HG02981 (cell line): Measurements from ENCODE around the gene AAMDC.
A peak's percentile ranks its signal among the peaks of the same experiment; 100 is the strongest.

Source experiments
- ATAC-seq: cut with Tn5 transposase; IDR thresholded peaks from one replicate; pipeline ENCODE4 v1.9.1; 2021; ENCODE audit warnings: mild to moderate bottlenecking, moderate library complexity; ENCODE audit not compliant: unreplicated experiment

Gene AAMDC

GRCh38 chr11:77820565-77821348 is at the start of gene AAMDC, which contains the start of gene RSF1:
Gene AAMDC, plus strand, starts transcription at chr11:77821144. Its CDS starts 21,353 bp downstream, at chr11:77842497.
Gene RSF1, minus strand, starts transcription at chr11:77820722. Its CDS starts 8 bp downstream, at chr11:77820714.
- ATAC-seq, result peak; percentile 87

GRCh38 chr11:77775936-77776335 is 45.0 kb upstream of the AAMDC start:
- ATAC-seq, result no peak

GRCh38 chr11:77776455-77776854 is 44.5 kb upstream of the AAMDC start:
- no peak for ATAC-seq

GRCh38 chr11:77778118-77778517 is 42.8 kb upstream of the AAMDC start:
- no peak for ATAC-seq

DNA sequence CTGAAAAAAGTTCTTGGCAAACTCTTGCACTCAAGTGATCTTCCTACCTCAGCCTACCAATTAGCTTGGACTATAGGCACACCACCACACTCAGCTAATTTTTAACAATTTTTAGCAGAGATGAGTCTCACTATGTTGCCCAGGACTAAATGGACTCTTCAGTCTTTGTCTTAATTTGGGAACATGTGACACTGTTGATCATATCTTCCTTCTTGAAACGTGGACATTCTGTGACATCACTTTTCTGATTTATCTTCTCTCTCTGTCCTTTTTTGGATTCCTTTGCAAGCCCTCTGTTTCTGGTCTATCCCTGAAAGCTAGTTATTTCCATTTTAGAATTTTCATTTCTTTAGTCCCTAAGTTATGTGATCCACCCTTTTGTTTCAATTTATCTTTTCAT is 42.4 kb upstream of the AAMDC start:
- ATAC-seq, result no peak

DNA sequence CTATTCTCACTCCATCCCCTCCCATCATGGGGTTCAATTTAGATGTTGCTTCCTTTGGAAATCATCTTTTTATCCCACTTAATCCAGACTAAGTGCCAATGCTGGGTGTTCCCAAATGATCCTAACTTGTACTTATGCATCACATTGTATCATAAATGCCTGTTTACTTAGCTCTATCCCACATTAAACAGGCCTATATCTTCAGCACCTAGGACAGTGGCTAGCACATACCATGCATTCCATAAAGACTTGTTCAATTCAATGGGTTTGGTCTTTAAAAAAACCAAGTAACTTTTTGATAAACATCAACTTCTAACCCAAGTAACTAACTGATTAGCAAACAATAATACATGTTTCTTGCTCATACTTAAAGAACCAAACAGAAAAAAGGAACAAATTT is 41.0 kb upstream of the AAMDC start:
- no peak for ATAC-seq

DNA sequence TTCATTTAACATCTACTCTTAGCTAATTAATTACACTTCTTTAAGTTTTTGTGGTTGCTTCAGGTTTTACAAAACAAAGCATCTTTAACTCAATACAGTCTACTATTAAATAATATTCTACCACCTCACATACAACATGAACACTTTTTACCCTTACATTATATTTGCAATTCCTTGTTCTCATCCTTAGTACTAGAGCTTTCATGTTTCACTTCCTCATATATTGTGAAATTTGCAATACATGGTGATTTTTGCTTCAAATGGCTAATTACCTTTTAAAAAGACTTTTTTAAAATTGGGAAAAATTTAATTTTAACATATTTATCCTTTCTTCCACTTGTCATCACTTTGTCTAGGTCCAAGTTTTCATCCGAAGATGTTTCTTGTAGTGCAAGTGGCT is 37.9 kb upstream of the AAMDC start:
- no peak for ATAC-seq

GRCh38 chr11:77784572-77784971 is 36.4 kb upstream of the AAMDC start:
- ATAC-seq, result no peak

DNA sequence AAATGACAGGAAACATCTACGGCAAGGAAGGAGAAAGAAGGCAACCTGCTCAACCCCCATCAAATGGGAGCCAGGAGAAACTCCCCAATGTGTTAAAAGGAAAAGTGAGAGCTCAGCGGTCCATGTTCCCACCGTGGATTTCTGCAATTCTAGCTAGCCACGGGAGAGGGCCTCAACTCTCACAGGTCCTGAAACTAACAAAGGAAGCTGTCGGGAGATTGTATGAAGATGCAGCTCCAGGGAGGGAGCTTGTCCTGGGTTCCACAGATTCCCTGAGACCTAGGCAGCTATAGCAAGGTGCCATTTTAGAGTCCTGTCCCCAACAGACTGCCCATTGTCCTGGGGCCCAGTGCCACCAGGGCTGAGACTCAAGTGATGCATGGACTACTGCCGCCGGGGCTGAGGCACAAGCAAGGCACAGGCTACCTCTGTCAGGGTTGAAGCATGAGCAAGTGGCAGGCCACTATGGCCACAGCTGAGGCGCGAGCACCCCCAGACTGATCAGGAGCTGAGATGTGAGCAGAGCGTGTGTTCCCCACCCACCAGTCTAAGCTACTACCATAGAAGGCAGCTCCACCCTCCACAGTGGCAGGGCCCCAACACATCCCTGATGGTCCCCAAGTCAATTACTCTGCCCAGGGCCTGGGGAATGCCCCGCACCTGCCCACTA is 31.7 kb upstream of the AAMDC start:
- ATAC-seq, result no peak

- ATAC-seq, result no peak
Observed at GRCh38 chr11:77789731-77790476, 31.0 kb upstream of the AAMDC start.

DNA sequence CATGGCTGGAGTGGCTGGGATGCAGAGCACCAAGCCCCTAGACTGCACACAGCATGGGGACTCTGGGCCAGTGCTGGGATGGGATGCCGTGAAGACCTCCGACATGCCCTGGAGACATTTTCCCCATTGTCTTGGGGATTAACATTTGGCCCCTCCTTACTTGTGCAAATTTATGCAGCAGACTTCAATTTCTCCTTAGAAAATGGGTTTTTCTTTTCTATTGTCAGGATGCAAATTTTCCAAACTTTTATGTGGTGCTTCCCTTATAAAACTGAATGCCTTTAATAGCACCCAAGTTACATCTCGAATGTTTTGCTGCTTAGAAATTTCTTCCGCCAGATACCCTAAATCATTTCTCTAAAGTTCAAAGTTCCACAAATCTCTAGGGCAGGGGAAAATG is 29.6 kb upstream of the AAMDC start:
- ATAC-seq, result no peak

- ATAC-seq, result no peak
Observed at GRCh38 chr11:77793972-77794371, 27.0 kb upstream of the AAMDC start.

DNA sequence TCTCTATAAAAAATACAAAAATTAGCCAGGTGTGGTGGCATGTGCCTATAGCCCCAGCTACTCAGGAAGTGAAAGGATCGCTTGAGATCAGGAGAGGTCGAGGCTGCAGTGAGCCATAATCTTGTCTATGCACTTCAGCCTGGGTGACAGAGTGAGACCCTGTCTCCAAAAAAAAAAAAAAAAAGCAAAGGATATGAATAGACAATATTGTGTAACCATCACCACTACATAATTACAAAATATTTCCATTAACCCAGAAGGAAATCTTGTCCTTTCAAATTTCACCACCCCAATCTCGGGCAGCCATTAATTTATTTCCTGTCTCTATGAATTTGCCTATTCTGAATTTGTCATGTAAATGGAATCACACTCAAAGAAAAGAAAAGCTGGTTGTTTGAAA is 21.6 kb upstream of the AAMDC start:
- ATAC-seq, result no peak

GRCh38 chr11:77800449-77800848 is 20.5 kb upstream of the AAMDC start:
- no peak for ATAC-seq

GRCh38 chr11:77801477-77801876 is 19.5 kb upstream of the AAMDC start:
- ATAC-seq, result no peak

DNA sequence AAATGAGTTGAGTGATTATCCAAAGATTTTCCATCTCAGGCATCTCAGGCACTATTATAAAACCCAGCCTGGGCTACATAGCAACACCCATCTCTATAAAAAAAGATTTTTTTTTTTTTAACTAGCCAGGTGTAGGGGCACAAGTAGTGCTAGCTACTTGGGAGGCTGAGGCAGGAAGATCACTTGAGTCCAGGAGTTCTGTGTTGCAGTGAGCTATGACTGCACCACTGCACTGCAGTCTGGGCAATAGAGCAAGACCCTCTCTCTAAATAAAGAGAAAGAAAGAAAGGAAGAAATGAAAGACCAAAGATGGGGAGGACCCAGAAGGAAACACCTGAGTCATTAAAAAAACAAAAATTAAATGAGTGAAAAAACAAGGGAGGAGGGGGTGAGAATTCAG is 14.5 kb upstream of the AAMDC start:
- ATAC-seq, result no peak

DNA sequence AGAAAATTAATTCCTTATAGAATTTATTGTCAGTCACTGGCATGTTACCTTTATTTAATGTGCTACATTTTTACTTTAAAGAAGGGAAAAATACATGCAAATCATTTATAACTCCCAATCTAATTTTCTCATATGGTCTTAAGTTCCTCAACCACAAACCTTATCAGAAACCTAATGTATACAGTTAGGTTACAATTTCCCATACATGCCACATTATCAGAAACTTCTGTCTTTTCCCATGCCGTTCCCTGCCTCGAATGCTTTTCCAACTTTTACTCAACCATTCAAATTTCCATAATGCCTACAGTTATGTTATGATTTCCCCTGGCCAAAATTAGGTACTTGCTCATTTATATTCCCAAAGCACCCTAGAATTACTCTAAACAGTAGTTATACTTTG is 14.0 kb upstream of the AAMDC start:
- ATAC-seq, result no peak

DNA sequence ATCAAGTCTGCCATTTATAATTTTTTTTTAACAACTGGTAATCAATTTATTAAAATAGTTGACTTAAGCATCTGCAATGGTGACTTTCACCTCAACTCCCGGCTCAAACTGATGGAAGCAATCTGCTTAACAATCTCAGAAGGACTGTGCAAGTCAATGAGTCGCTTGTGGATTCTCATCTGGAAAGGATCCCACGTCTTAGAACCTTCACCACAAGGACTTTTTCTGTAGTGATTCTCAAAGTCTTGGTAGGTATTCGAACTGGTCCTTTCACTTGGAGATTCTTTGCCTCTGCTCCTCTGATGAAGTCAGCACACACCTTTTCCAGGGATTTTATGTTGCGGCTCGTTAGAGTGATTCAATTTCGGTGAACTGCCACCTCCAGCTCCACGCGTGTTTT is 7.7 kb upstream of the AAMDC start:
- no peak for ATAC-seq

- ATAC-seq, result no peak
Observed at GRCh38 chr11:77814848-77815247, 6.1 kb upstream of the AAMDC start.

GRCh38 chr11:77815459-77815858 is 5.5 kb upstream of the AAMDC start:
- no peak for ATAC-seq

DNA sequence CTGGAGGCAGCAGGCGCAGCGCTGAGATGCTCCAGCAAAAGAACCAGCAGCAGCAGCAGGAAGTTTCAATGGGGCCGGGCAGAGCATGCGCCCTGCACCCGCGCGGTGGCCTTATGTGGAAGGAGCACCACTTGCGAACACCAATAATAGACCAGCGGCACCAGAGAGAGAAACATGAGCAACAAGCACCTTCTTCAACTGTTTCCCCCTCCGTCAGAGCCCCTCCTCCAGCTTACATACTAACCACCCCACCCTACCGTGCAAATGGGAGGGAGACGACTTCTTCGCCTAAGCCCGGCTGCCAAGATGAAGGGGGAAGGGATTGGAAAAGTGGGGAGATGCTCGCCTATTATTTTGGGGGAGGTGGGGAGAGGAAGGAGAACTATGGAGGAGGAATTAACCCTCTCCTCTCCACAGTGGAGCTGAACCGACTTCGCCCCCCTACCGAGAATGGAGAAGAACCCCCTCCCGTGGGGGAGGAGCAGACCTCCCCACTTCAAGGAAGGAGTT is 1.5 kb upstream of the AAMDC start:
- peak; percentile 43 for ATAC-seq
